A673 (cell line): ENCODE data around the gene COG7. TPM values are rescaled to one million over a fixed set of nuclear protein-coding genes. Genes with fewer than 3 reads are reported as not detected.

ENCODE experiments used
- BruUV-seq: library from RNA; stranded (reverse); fragments of 400-500 nt; replicated peaks from 2 replicates; lab custom pipeline; 2021; lab: Mats Ljungman, UMichigan
- CTCF ChIA-PET: fragments of 300-600 bp; sonication (Branson Sonifier 250); formaldehyde crosslinking; loops from one replicate; lab custom pipeline; 2022; ENCODE audit warnings: antibody characterized with exemption; lab: Charles Lee
- POLR2A ChIA-PET: fragments of 300-600 bp; sonication (Branson Sonifier 250); formaldehyde crosslinking; loops from one replicate; lab custom pipeline; 2022; ENCODE audit warnings: antibody characterized with exemption; ENCODE audit not compliant: low non-redundant PET; lab: Charles Lee
- DNase-seq: peaks from one replicate; pipeline ENCODE4 v3.0.0-alpha.2; 2015; ENCODE audit warnings: low spot score
- H3K27ac ChIP-seq: fragments of 200-600 bp; sonication (generic); 2 replicates; pipeline ENCODE4 v1.5.1; 2016; ENCODE audit warnings: mixed run types, low read depth, mild to moderate bottlenecking, mixed read lengths, antibody characterized with exemption, low read length; ENCODE audit not compliant: poor library complexity, severe bottlenecking
- H3K27me3 ChIP-seq: fragments of 200-600 bp; sonication (generic); replicated peaks from 2 replicates; pipeline ENCODE4 v1.6.1; 2017; ENCODE audit warnings: mixed run types, low read depth, mild to moderate bottlenecking, mixed read lengths, antibody characterized with exemption, low read length; ENCODE audit not compliant: insufficient read depth, poor library complexity
- H3K36me3 ChIP-seq: fragments of 200-600 bp; sonication (generic); 2 replicates; pipeline ENCODE4 v1.6.1; 2016; ENCODE audit warnings: mixed run types, mild to moderate bottlenecking, mixed read lengths, antibody characterized with exemption, low read length; ENCODE audit not compliant: insufficient read depth, poor library complexity, severe bottlenecking
- H3K4me1 ChIP-seq: fragments of 200-600 bp; sonication (generic); 2 replicates; pipeline ENCODE4 v1.6.1; 2017; ENCODE audit warnings: mixed run types, mild to moderate bottlenecking, mixed read lengths, antibody characterized with exemption, low read length; ENCODE audit not compliant: insufficient read depth, poor library complexity, severe bottlenecking
- H3K4me3 ChIP-seq: fragments of 200-600 bp; sonication (generic); 2 replicates; pipeline ENCODE4 v1.5.1; 2016; ENCODE audit warnings: low read depth, mixed run types, mild to moderate bottlenecking, mixed read lengths, low read length; ENCODE audit not compliant: poor library complexity, severe bottlenecking
- H3K9me3 ChIP-seq: fragments of 200-600 bp; sonication (generic); 2 replicates; pipeline ENCODE4 v1.6.1; 2016; ENCODE audit warnings: mixed run types, low read depth, mild to moderate bottlenecking, mixed read lengths, antibody characterized with exemption, low read length; ENCODE audit not compliant: poor library complexity, severe bottlenecking
- EZH2 ChIP-seq: fragments of 200-600 bp; sonication (generic); IDR thresholded peaks from 2 replicates; pipeline ENCODE4 v1.6.1; 2017; ENCODE audit warnings: borderline replicate concordance, low read depth, mild to moderate bottlenecking, mixed read lengths, antibody characterized with exemption, low read length; ENCODE audit not compliant: poor library complexity, severe bottlenecking
- intact Hi-C: fragments of 100-400 bp; cut with micrococcal nuclease; formaldehyde crosslinking; loops from one replicate; pipeline ENCODE4 v1.10.0; 2022; ENCODE audit not compliant: unreplicated experiment
- total RNA-seq: library from RNA; stranded (reverse); gene quantifications from 2 replicates; pipeline ENCODE4 v1.2.3, GENCODE V29; 2021
- TF ChIP-seq, protein P1 (sequence below): fragments of 300-800, 200-600 bp; sonication (generic); conservative IDR thresholded peaks from 2 replicates; pipeline ENCODE4 v1.5.1; 2017; ENCODE audit warnings: low read depth, mild to moderate bottlenecking, antibody characterized with exemption, low read length, moderate library complexity, mixed read lengths

Gene COG7
- total RNA-seq, 1 experiment from 2014 or later: 33.8 TPM

DNA sequence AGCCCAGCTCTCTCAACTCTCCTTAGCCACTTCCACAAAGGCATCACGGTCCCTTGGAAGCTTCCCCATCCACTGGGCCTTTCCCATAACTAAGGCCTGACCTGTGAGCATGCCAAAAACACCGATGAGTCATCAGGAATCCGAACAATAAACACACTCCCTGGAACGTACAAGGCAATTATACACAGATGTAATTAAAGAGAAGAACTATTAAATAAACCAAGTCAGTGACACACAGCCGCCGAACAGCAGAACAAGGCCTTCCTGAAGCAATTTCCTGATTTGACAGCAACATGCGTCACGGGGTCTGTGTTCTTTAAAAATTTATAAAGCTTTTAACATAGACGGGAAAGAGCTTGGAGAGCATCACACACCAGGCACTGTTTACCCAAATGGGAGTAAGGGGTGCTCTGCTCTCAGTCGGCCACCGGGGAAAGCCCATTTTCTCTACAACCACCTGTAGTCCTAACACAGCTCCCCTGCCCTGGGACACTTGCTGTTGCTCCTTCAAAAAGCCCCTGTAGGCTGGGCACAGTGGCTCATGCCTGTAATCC is 29.4 kb downstream of the COG7 start:
- peaks cover 10% of the 10 kb centered on the region for H3K36me3 ChIP-seq
- peak overlapping the region; percentile 75 for H3K27ac ChIP-seq
- peaks cover 17% of the 10 kb centered on the region for H3K4me1 ChIP-seq
- peak; percentile 88 for DNase-seq
- TF ChIP-seq, protein P1, sequence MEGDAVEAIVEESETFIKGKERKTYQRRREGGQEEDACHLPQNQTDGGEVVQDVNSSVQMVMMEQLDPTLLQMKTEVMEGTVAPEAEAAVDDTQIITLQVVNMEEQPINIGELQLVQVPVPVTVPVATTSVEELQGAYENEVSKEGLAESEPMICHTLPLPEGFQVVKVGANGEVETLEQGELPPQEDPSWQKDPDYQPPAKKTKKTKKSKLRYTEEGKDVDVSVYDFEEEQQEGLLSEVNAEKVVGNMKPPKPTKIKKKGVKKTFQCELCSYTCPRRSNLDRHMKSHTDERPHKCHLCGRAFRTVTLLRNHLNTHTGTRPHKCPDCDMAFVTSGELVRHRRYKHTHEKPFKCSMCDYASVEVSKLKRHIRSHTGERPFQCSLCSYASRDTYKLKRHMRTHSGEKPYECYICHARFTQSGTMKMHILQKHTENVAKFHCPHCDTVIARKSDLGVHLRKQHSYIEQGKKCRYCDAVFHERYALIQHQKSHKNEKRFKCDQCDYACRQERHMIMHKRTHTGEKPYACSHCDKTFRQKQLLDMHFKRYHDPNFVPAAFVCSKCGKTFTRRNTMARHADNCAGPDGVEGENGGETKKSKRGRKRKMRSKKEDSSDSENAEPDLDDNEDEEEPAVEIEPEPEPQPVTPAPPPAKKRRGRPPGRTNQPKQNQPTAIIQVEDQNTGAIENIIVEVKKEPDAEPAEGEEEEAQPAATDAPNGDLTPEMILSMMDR: no peak
- no peak for TF ChIP-seq EZH2
- H3K4me3 ChIP-seq: no peak overlapping the region
- ChIA-PET CTCF (interaction anchor here (1.3 kb wide), 1 partner anchor 12 kb away, joined by 6 read pairs; no protein-coding TSS in a partner anchor), POLR2A (no interaction called here)
- intact Hi-C loops: no loop called here
- no TSS peak for BruUV-seq
- no peaks in the 10 kb centered on the region for H3K9me3 ChIP-seq
- no peaks in the 10 kb centered on the region for H3K27me3 ChIP-seq

DNA sequence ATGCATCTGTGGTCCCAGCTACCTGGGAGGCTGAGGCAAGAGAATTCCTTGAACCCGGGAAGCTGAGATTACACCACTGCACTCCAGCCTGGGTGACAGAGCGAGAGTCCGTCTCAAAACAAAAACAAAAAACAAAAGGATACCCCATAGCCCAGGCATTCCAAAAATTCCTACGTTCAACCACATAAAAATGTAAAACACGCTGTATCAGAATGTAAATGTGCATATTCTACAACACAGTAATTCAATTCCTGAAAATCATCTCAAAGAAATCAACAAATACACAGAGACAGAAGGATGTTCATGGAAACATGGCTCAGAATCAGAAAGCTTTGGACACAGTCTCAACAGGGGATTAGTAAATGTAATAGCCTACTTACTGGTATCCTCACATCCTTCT is 33.0 kb downstream of the COG7 start:
- Histone ChIP-seq H3K27ac (no peak overlapping the region), H3K4me3 (no peak overlapping the region), H3K4me1 (peaks cover 17% of the 10 kb centered on the region), H3K9me3 (no peaks in the 10 kb centered on the region), H3K36me3 (peaks cover 29% of the 10 kb centered on the region), H3K27me3 (no peaks in the 10 kb centered on the region)
- intact Hi-C loops: no loop called here
- no TSS peak for BruUV-seq
- ChIA-PET POLR2A (no interaction called here), CTCF (no interaction called here)
- TF ChIP-seq, protein P1: no peak
- no peak for TF ChIP-seq EZH2
- DNase-seq: no peak

DNA sequence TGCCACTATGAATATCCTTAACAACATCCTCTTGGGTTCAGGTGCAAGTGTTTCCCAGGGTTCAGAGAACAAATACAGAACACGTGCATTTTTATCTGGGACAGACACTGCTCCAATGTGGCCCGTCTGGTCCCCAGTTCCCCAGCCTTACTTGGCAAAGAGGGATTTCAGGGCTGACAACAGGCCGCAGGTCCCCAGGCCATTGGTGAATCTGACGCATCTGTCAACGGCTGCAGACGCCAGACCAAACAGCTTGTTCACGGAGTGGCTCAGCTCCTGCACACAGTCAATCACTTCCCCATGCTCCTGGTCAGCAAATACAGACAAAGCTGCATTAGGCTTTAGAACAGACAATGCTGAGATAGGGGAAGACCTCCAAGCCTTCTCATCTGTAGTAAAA is 36.2 kb downstream of the COG7 start:
- BruUV-seq: no TSS peak
- no peaks in the 10 kb centered on the region for H3K9me3 ChIP-seq
- no peak overlapping the region for H3K27ac ChIP-seq
- H3K36me3 ChIP-seq: peaks cover 48% of the 10 kb centered on the region
- H3K4me3 ChIP-seq: no peak overlapping the region
- intact Hi-C loops: no loop called here
- no peaks in the 10 kb centered on the region for H3K4me1 ChIP-seq
- DNase-seq: no peak
- ChIA-PET POLR2A (no interaction called here), CTCF (no interaction called here)
- no peaks in the 10 kb centered on the region for H3K27me3 ChIP-seq
- TF ChIP-seq, protein P1: no peak
- no peak for TF ChIP-seq EZH2
